LNCaP clone FGC (cell line): ENCODE data around the gene KRT33B.
"Not testable (repeated sequence)": the region's sequence is repeated elsewhere in the genome, so short reads cannot be mapped to it uniquely, and the experiment has no call there.

Experiments used
- DNase-seq: peaks from one replicate; pipeline ENCODE4 v3.0.0-alpha.2; 2011; ENCODE audit warnings: low read depth
- H3K4me3 ChIP-seq: 2 replicates; pipeline ENCODE4 v1.5.1; 2011; ENCODE audit warnings: mild to moderate bottlenecking, low read depth, low read length, control low read depth
- CTCF ChIP-seq: IDR thresholded peaks from 2 replicates; pipeline ENCODE4 v1.5.1; 2012; ENCODE audit warnings: mild to moderate bottlenecking; ENCODE audit not compliant: control insufficient read depth, insufficient read depth; ENCODE audit errors: extremely low read depth

Gene KRT33B

GRCh38 chr17:41404024-41404671, 34.5 kb upstream of the KRT33B start:
- TF ChIP-seq CTCF: no peak
- H3K4me3 ChIP-seq: no peak overlapping the region
- no peak for DNase-seq

DNA sequence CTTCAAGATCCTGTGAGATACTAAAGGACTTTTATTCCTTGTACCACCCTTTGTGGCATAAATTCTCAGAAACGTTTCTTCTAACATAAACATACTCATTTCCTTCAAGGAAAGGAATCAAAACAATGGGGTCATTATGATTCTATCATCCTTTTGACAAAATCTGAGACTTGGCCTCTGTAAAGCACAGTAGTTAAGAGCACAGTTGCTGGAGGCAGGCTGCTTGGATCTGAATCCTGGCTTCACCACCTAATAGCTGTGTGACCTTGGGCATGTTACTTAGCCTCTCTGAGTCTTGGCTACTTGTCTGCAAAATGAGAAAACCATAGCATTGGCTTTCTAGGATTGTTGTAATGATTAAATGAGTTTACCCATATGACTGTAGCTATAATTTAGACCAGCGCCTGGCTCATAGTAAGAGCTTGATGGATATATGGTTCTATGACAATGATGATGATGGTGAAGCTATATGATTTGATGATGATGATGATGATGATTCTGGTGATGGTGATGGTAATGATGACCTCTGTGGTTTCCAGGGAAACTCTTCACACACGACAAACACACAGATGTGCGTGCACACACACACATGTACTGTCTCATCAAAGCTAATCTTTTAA, 33.9 kb upstream of the KRT33B start:
- H3K4me3 ChIP-seq: no peak overlapping the region
- DNase-seq: no peak
- no peak for TF ChIP-seq CTCF

DNA sequence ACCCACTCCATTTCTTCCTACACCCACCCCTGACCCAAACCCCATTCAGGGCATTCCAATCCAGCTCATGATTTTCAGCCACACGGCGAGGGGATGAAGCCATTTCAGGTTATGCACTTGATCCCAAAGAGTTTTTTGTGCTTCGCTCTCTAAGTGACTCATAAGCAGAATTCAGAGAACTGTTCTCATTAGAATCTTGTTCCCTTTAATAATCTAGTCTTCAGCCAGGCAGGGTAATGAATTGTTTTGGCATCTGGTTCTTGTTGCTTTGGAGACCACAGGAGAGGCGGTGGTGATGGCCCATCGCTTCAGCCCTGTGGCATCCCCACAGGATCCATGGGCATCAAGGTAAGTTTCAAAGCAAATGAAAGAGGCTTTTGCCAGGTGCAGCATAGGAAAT, 32.5 kb upstream of the KRT33B start:
- no peak for TF ChIP-seq CTCF
- no peak for DNase-seq
- no peak overlapping the region for H3K4me3 ChIP-seq

GRCh38 chr17:41396996-41397660, 27.5 kb upstream of the KRT33B start, which contains the start of gene KRT31:
TSS of gene KRT31 (minus strand) at chr17:41397608. CDS start at chr17:41397539, 69 bp downstream.
- no peak for TF ChIP-seq CTCF
- DNase-seq: no peak
- H3K4me3 ChIP-seq: no peak within 1 kb of the TSS

- no peak for TF ChIP-seq CTCF
Observed at GRCh38 chr17:41396340-41396739, 26.7 kb upstream of the KRT33B start.

GRCh38 chr17:41395611-41396010, 26.0 kb upstream of the KRT33B start:
- H3K4me3 ChIP-seq: no peak overlapping the region
- DNase-seq: no peak
- no peak for TF ChIP-seq CTCF

More at GRCh38 chr17:41396340-41396739, 26.7 kb upstream of the KRT33B start:
- DNase-seq: no peak
- no peak overlapping the region for H3K4me3 ChIP-seq

GRCh38 chr17:41395044-41395443, 25.4 kb upstream of the KRT33B start:
- H3K4me3 ChIP-seq, DNase-seq: not testable (repeated sequence)
